Type B pancreatic cell (in vitro differentiated cells): ENCODE measurements around the gene PATZ1. TPM values are rescaled to one million over a fixed set of nuclear protein-coding genes. Genes with fewer than 3 reads are reported as not detected.
A peak's percentile ranks its signal among the peaks of the same experiment; 100 is the strongest.
"Not testable (repeated sequence)": the region's sequence is repeated elsewhere in the genome, so short reads cannot be mapped to it uniquely, and the experiment has no call there.

Experiments used
- DNase-seq: peaks from one replicate; pipeline ENCODE4 v3.0.0; 2021; ENCODE audit warnings: mixed read lengths; ENCODE audit not compliant: unreplicated experiment; ENCODE audit errors: extremely low spot score
- H3K27ac Mint-ChIP-seq: 2 replicates; pipeline ENCODE4 v1.8.0; 2021; ENCODE audit warnings: mild to moderate bottlenecking, mixed read lengths
- H3K27me3 Mint-ChIP-seq: 2 replicates; pipeline ENCODE4 v1.8.0; 2021; ENCODE audit warnings: mixed read lengths
- H3K36me3 Mint-ChIP-seq: 2 replicates; pipeline ENCODE4 v1.8.0; 2021; ENCODE audit warnings: mixed read lengths
- H3K4me1 Mint-ChIP-seq: one replicate; pipeline ENCODE4 v1.8.0; 2021; ENCODE audit warnings: mixed read lengths; ENCODE audit not compliant: unreplicated experiment
- H3K4me3 Mint-ChIP-seq: 2 replicates; pipeline ENCODE4 v1.8.0; 2021; ENCODE audit warnings: mild to moderate bottlenecking, mixed read lengths
- H3K9me3 Mint-ChIP-seq: 2 replicates; pipeline ENCODE4 v1.8.0; 2021; ENCODE audit warnings: mixed read lengths
- CTCF ChIP-seq: fragments of 200-600 bp; sonication (generic); conservative IDR thresholded peaks from 2 replicates; pipeline ENCODE4 v1.5.0; 2021; ENCODE audit warnings: antibody characterized with exemption, mild to moderate bottlenecking
- total RNA-seq: library from RNA; stranded (reverse); gene quantifications from 2 replicates; pipeline ENCODE4 v1.2.1, GENCODE V29; 2021; ENCODE audit warnings: low replicate concordance

PATZ1 gene
- total RNA-seq, 1 donor from 2014 or later: 57.8 TPM

DNA sequence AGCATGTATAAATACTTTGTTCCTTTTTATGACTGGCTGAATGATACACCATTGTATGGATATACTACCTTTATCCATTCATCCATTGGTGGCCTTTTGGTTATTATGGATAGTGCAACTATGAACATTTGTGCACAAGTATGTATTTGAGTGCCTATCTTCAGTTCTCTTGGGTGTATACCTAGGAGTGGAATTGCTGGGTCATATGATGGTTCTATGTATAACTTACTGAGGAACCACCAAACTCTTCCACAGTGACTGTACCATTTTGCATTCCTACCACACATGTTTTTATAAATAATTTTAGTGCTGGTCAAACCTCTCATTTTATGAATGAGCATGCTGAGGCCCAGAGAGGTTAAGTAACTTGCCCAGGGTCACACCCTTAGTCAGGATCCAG, 3.8 kb upstream of the PATZ1 start:
- H3K27ac Mint-ChIP-seq: no peak overlapping the region
- DNase-seq: no peak
- H3K4me3 Mint-ChIP-seq: no peak overlapping the region
- no peaks in the 10 kb centered on the region for H3K27me3 Mint-ChIP-seq
- H3K36me3 Mint-ChIP-seq: no peaks in the 10 kb centered on the region
- H3K9me3 Mint-ChIP-seq: no peaks in the 10 kb centered on the region
- no peak for TF ChIP-seq CTCF
- H3K4me1 Mint-ChIP-seq: peaks cover 11% of the 10 kb centered on the region

DNA sequence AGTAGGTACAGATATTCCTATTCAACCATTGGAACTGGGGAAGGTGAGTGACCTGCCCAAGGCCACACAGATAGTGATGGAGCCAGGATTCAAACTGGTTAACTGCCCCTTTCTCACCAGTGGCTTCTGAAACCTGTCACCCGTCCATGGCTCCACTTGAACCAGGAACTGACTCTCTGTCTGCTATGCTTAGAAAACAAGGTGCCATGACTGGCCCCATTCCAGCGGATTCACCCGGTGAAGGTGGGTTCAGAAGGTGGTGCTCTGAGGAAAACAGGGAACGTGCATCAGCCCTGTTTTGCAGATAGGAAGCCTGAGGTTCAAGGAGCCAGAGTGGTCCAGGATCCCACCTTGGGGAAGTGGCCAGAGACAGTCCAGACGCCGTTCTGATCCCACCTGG, 2.6 kb upstream of the PATZ1 start:
- Mint-ChIP-seq H3K27me3 (no peaks in the 10 kb centered on the region), H3K36me3 (peaks cover 2% of the 10 kb centered on the region), H3K4me1 (peaks cover 21% of the 10 kb centered on the region), H3K4me3 (peak overlapping the region; percentile 4), H3K9me3 (no peaks in the 10 kb centered on the region), H3K27ac (no peak overlapping the region)
- no peak for DNase-seq
- no peak for TF ChIP-seq CTCF

DNA sequence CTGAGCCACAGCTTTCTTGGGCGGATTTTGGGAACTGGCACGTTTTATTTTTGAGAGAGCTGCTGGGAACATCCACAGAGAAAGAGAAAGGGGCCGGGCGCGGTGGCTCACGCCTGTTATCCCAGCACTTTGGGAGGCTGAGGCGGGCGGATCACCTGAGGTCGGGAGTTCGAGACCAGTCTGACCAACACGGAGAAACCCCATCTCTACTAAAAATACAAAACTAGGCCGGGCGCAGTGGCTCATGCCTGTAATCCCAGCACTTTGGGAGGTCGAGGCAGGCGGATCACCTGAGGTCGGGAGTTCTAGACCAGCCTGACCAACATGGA, 1.8 kb upstream of the PATZ1 start:
- not testable (repeated sequence) for H3K36me3 Mint-ChIP-seq, H3K27me3 Mint-ChIP-seq, H3K9me3 Mint-ChIP-seq, DNase-seq
- Mint-ChIP-seq H3K27ac (peak overlapping the region; percentile 93), H3K4me1 (peaks cover 29% of the 10 kb centered on the region), H3K4me3 (peak overlapping the region; percentile 93)

GRCh38 chr22:31347251-31348008, 1.3 kb upstream of the PATZ1 start:
- Mint-ChIP-seq H3K4me1 (peaks cover 35% of the 10 kb centered on the region), H3K27ac (peak overlapping the region; percentile 93), H3K9me3 (no peaks in the 10 kb centered on the region), H3K27me3 (no peaks in the 10 kb centered on the region), H3K36me3 (peaks cover 7% of the 10 kb centered on the region), H3K4me3 (peak overlapping the region; percentile 93)
- peak; percentile 82 for DNase-seq
- no peak for TF ChIP-seq CTCF

GRCh38 chr22:31346733-31347250, 646 bp upstream of the PATZ1 start:
- Mint-ChIP-seq H3K36me3 (peaks cover 11% of the 10 kb centered on the region), H3K27ac (peak overlapping the region; percentile 93), H3K4me1 (peaks cover 41% of the 10 kb centered on the region), H3K4me3 (peak overlapping the region; percentile 93), H3K9me3 (no peaks in the 10 kb centered on the region), H3K27me3 (no peaks in the 10 kb centered on the region)
- TF ChIP-seq CTCF: no peak
- peak; percentile 81 for DNase-seq

GRCh38 chr22:31345331-31346254, 553 bp downstream of the PATZ1 start:
- peak overlapping the region; percentile 89 for H3K4me3 Mint-ChIP-seq
- H3K4me1 Mint-ChIP-seq: peaks cover 44% of the 10 kb centered on the region
- H3K9me3 Mint-ChIP-seq: no peaks in the 10 kb centered on the region
- TF ChIP-seq CTCF: peak; percentile 91
- peak overlapping the region; percentile 93 for H3K27ac Mint-ChIP-seq
- peak; percentile 94 for DNase-seq
- H3K36me3 Mint-ChIP-seq: peaks cover 15% of the 10 kb centered on the region
- H3K27me3 Mint-ChIP-seq: no peaks in the 10 kb centered on the region
